Measurements from ENCODE around the gene CPED1.
A peak's percentile ranks its signal among the peaks of the same experiment; 100 is the strongest.
"Not testable (repeated sequence)": the region's sequence is repeated elsewhere in the genome, so short reads cannot be mapped to it uniquely, and the experiment has no call there.

Gene CPED1

GRCh38 chr7:121073463-121074099 is 85.1 kb downstream of the CPED1 start:
- no peak for DNase-seq

- DNase-seq = not testable (repeated sequence)
These were observed 86.9 kb downstream of the CPED1 start for GRCh38 chr7:121075424-121075841.

- no peak for DNase-seq
These were observed 87.4 kb downstream of the CPED1 start for GRCh38 chr7:121075952-121076349.

- DNase-seq = no peak
These were observed 88.0 kb downstream of the CPED1 start for GRCh38 chr7:121076350-121077164.

GRCh38 chr7:121077165-121077630 is 88.7 kb downstream of the CPED1 start:
- no peak for DNase-seq

- DNase-seq = no peak
These were observed 90.3 kb downstream of the CPED1 start for GRCh38 chr7:121078701-121079227.

- DNase-seq = no peak
These were observed 91.1 kb downstream of the CPED1 start for GRCh38 chr7:121079425-121080169.

GRCh38 chr7:121080257-121080912 is 91.9 kb downstream of the CPED1 start:
- no peak for DNase-seq

- no peak for DNase-seq
These were observed 92.4 kb downstream of the CPED1 start for GRCh38 chr7:121080913-121081326.

GRCh38 chr7:121081327-121081936 is 92.9 kb downstream of the CPED1 start:
- peak in 1 of 14 donors; percentile 31 for DNase-seq

GRCh38 chr7:121082400-121083101 is 94.0 kb downstream of the CPED1 start:
- DNase-seq = no peak

GRCh38 chr7:121083138-121083789 is 94.8 kb downstream of the CPED1 start:
- no peak for DNase-seq

- no peak for DNase-seq
These were observed 95.3 kb downstream of the CPED1 start for GRCh38 chr7:121083790-121084251.

- no peak for DNase-seq
These were observed 95.7 kb downstream of the CPED1 start for GRCh38 chr7:121084256-121084655.

GRCh38 chr7:121084748-121085336 is 96.3 kb downstream of the CPED1 start:
- no peak for DNase-seq

GRCh38 chr7:121085922-121086321 is 97.4 kb downstream of the CPED1 start:
- DNase-seq = no peak

GRCh38 chr7:121088870-121089269 is 100.4 kb downstream of the CPED1 start:
- DNase-seq = no peak

- no peak for DNase-seq
These were observed 106.3 kb downstream of the CPED1 start for GRCh38 chr7:121094829-121095228.

GRCh38 chr7:121097577-121097976 is 109.1 kb downstream of the CPED1 start:
- DNase-seq = no peak

GRCh38 chr7:121099572-121099971 is 111.1 kb downstream of the CPED1 start:
- no peak for DNase-seq
